Neural cell (in vitro differentiated cells): ENCODE measurements around the gene CCDC148.

Source experiments
- CTCF ChIP-seq: fragments of 450-650 bp; IDR thresholded peaks from 2 replicates; pipeline ENCODE4 v1.5.1; 2014; ENCODE audit warnings: antibody characterized with exemption, mild to moderate bottlenecking, moderate library complexity; ENCODE audit not compliant: poor library complexity, severe bottlenecking
- EP300 ChIP-seq: fragments of 450-650 bp; conservative IDR thresholded peaks from 2 replicates; pipeline ENCODE4 v1.6.1; 2014; ENCODE audit warnings: antibody characterized with exemption, mild to moderate bottlenecking, moderate library complexity; ENCODE audit not compliant: poor library complexity, severe bottlenecking
- EZH2 ChIP-seq: fragments of 200-600, 300-800 bp; shearing (Covaris generic), sonication (generic); IDR thresholded peaks from 2 replicates; pipeline ENCODE4 v1.6.1; 2014; ENCODE audit warnings: antibody characterized with exemption, low read length, borderline replicate concordance, mild to moderate bottlenecking; ENCODE audit not compliant: insufficient read depth, poor library complexity, severe bottlenecking
- POLR2AphosphoS5 ChIP-seq: IDR thresholded peaks from 2 replicates; pipeline ENCODE4 v1.6.1; 2012
- RAD21 ChIP-seq: fragments of 450-650 bp; conservative IDR thresholded peaks from 2 replicates; pipeline ENCODE4 v1.6.1; 2014; ENCODE audit warnings: antibody characterized with exemption, mild to moderate bottlenecking, moderate library complexity
- REST ChIP-seq: IDR thresholded peaks from 2 replicates; pipeline ENCODE4 v1.6.1; 2012; ENCODE audit warnings: borderline replicate concordance
- TAF1 ChIP-seq: IDR thresholded peaks from 2 replicates; pipeline ENCODE4 v1.6.1; 2012; ENCODE audit warnings: low read depth

- TF ChIP-seq CTCF (no peak), POLR2AphosphoS5 (no peak), REST (no peak), EP300 (no peak), RAD21 (no peak), TAF1 (no peak), EZH2 (no peak)
Observed at GRCh38 chr2:158505448-158505934, 48.9 kb upstream of the CCDC148 start.
